H9 (cell line): Measurements from ENCODE around the gene PCDHA1. TPM values are rescaled to one million over a fixed set of nuclear protein-coding genes. Genes with fewer than 3 reads are reported as not detected.

ENCODE experiments used
- DNase-seq: peaks from one replicate; pipeline ENCODE4 v3.0.0-alpha.2; 2017
- H2AFZ ChIP-seq: one replicate; pipeline ENCODE4 v1.6.1; 2013; ENCODE audit warnings: mild to moderate bottlenecking, low read length, control low read depth, moderate library complexity
- H2AK5ac ChIP-seq: 2 replicates; pipeline ENCODE4 v1.6.1; 2013; ENCODE audit warnings: low read length, control low read depth, mixed read lengths; ENCODE audit not compliant: insufficient read length
- H2BK120ac ChIP-seq: one replicate; pipeline ENCODE4 v1.6.1; 2013; ENCODE audit warnings: low read depth, mild to moderate bottlenecking, low read length, control low read depth, inconsistent platforms; ENCODE audit not compliant: poor library complexity, severe bottlenecking
- H2BK12ac ChIP-seq: 2 replicates; pipeline ENCODE4 v1.6.1; 2013; ENCODE audit warnings: low read length, control low read depth, mixed read lengths, low read depth; ENCODE audit not compliant: insufficient read length
- H2BK15ac ChIP-seq: 2 replicates; pipeline ENCODE4 v1.6.1; 2013; ENCODE audit warnings: low read depth, low read length, control low read depth
- H2BK20ac ChIP-seq: one replicate; pipeline ENCODE4 v1.6.1; 2013; ENCODE audit warnings: low read depth, mild to moderate bottlenecking, low read length, control low read depth, inconsistent platforms; ENCODE audit not compliant: poor library complexity, severe bottlenecking
- H2BK5ac ChIP-seq: 2 replicates; pipeline ENCODE4 v1.6.1; 2013; ENCODE audit warnings: low read length, control low read depth, mixed read lengths; ENCODE audit not compliant: insufficient read length
- H3K14ac ChIP-seq: 2 replicates; pipeline ENCODE4 v1.6.1; 2013; ENCODE audit warnings: low read length, control low read depth; ENCODE audit not compliant: insufficient read depth
- H3K18ac ChIP-seq: 2 replicates; pipeline ENCODE4 v1.6.1; 2013; ENCODE audit warnings: low read depth, mild to moderate bottlenecking, mixed read lengths, low read length, control low read depth; ENCODE audit not compliant: insufficient read length
- H3K23ac ChIP-seq: 2 replicates; pipeline ENCODE4 v1.6.1; 2013; ENCODE audit warnings: low read length, control low read depth, mixed read lengths, low read depth; ENCODE audit not compliant: insufficient read length
- H3K23me2 ChIP-seq: 2 replicates; pipeline ENCODE4 v1.6.1; 2013; ENCODE audit warnings: low read depth, mild to moderate bottlenecking, mixed read lengths, low read length, control low read depth; ENCODE audit not compliant: insufficient read length, poor library complexity, severe bottlenecking
- H3K27ac ChIP-seq: 2 replicates; pipeline ENCODE4 v1.5.1; 2013; ENCODE audit warnings: low read length, control low read depth, mixed read lengths, low read depth; ENCODE audit not compliant: insufficient read length
- H3K27me3 ChIP-seq: 2 replicates; pipeline ENCODE4 v1.6.1; 2013; ENCODE audit warnings: low read length, control low read depth, inconsistent platforms; ENCODE audit not compliant: insufficient read depth
- H3K4ac ChIP-seq: 2 replicates; pipeline ENCODE4 v1.6.1; 2013; ENCODE audit warnings: low read depth, mild to moderate bottlenecking, control low read depth, inconsistent platforms, low read length, moderate library complexity
- H3K4me1 ChIP-seq: 2 replicates; pipeline ENCODE4 v1.6.1; 2013; ENCODE audit warnings: low read length, control low read depth, inconsistent platforms; ENCODE audit not compliant: insufficient read depth
- H3K4me2 ChIP-seq: 2 replicates; pipeline ENCODE4 v1.6.1; 2013; ENCODE audit warnings: low read length, control low read depth, mixed read lengths; ENCODE audit not compliant: insufficient read length, insufficient read depth
- H3K56ac ChIP-seq: 2 replicates; pipeline ENCODE4 v1.6.1; 2013; ENCODE audit warnings: low read depth, mild to moderate bottlenecking, mixed read lengths, low read length, control low read depth; ENCODE audit not compliant: insufficient read length
- H3K79me1 ChIP-seq: 2 replicates; pipeline ENCODE4 v1.6.1; 2013; ENCODE audit warnings: low read depth, mild to moderate bottlenecking, moderate library complexity, low read length, control low read depth, inconsistent platforms; ENCODE audit not compliant: insufficient read depth, poor library complexity, severe bottlenecking
- H3K79me2 ChIP-seq: 2 replicates; pipeline ENCODE4 v1.6.1; 2013; ENCODE audit warnings: low read length, control low read depth, inconsistent platforms; ENCODE audit not compliant: insufficient read depth
- H3K9ac ChIP-seq: 2 replicates; pipeline ENCODE4 v1.6.1; 2013; ENCODE audit warnings: low read length, control low read depth, mixed read lengths; ENCODE audit not compliant: insufficient read length; ENCODE audit errors: extremely low read depth
- H3K9me3 ChIP-seq: one replicate; pipeline ENCODE4 v1.6.1; 2013; ENCODE audit warnings: low read depth, low read length, inconsistent platforms; ENCODE audit not compliant: control insufficient read depth
- H3T11ph ChIP-seq: one replicate; pipeline ENCODE4 v1.6.1; 2013; ENCODE audit warnings: mild to moderate bottlenecking, low read length, control low read depth, inconsistent platforms
- H4K20me1 ChIP-seq: one replicate; pipeline ENCODE4 v1.6.1; 2013; ENCODE audit not compliant: control insufficient read depth, insufficient read length, insufficient read depth
- H4K5ac ChIP-seq: 2 replicates; pipeline ENCODE4 v1.6.1; 2013; ENCODE audit warnings: low read depth, mild to moderate bottlenecking, mixed read lengths, low read length, control low read depth; ENCODE audit not compliant: insufficient read length
- H4K8ac ChIP-seq: replicated peaks from 2 replicates; pipeline ENCODE4 v1.6.1; 2013; ENCODE audit warnings: low read length, control low read depth, mixed read lengths, low read depth; ENCODE audit not compliant: insufficient read length
- H4K91ac ChIP-seq: 2 replicates; pipeline ENCODE4 v1.6.1; 2013; ENCODE audit warnings: low read depth, mild to moderate bottlenecking, moderate library complexity, mixed read lengths, low read length, control low read depth; ENCODE audit not compliant: insufficient read length
- H3K27ac Mint-ChIP-seq, 3 experiments: 2 replicates in 2 of 3; 3 replicates in 1 of 3; pipeline ENCODE4 v1.8.0; 2020 to 2021; ENCODE audit warnings: mixed read lengths in 3 of 3, mild to moderate bottlenecking in 1 of 3, moderate library complexity in 1 of 3
- H3K27me3 Mint-ChIP-seq: 2 replicates; pipeline ENCODE4 v1.8.0; 2021; ENCODE audit warnings: low read depth, mild to moderate bottlenecking, moderate library complexity, mixed read lengths
- H3K36me3 Mint-ChIP-seq, 3 experiments: 2 replicates in 2 of 3; 3 replicates in 1 of 3; pipeline ENCODE4 v1.8.0; 2020 to 2021; ENCODE audit warnings: low read depth in 3 of 3, mixed read lengths in 3 of 3; ENCODE audit not compliant: insufficient read depth in 1 of 3
- H3K4me1 Mint-ChIP-seq, 2 experiments: 2 replicates each; pipeline ENCODE4 v1.8.0; 2020; ENCODE audit warnings: mixed read lengths in 2 of 2
- H3K4me3 Mint-ChIP-seq, 2 experiments: 2 replicates in 1 of 2; 3 replicates in 1 of 2; pipeline ENCODE4 v1.8.0; 2020 to 2021; ENCODE audit warnings: mild to moderate bottlenecking in 2 of 2, mixed read lengths in 2 of 2, moderate library complexity in 1 of 2
- H3K9me3 Mint-ChIP-seq, 2 experiments: 2 replicates in 1 of 2; 3 replicates in 1 of 2; pipeline ENCODE4 v1.8.0; 2020; ENCODE audit warnings: mild to moderate bottlenecking in 2 of 2, mixed read lengths in 2 of 2, moderate library complexity in 1 of 2
- WGBS: extraction: QIAGEN DNeasy Blood & Tissue Kit; methylation state at CpG from one replicate; pipeline ENCODE4 v1.1.7; 2013; ENCODE audit warnings: missing lambda C conversion rate, low lambda C conversion rate, mixed read lengths; ENCODE audit not compliant: insufficient read length; ENCODE audit errors: extremely low coverage; 5-methylcytosine and 5-hydroxymethylcytosine counted together
- total RNA-seq: library from RNA; stranded (reverse); gene quantifications from 2 replicates; pipeline ENCODE4 v1.2.1, GENCODE V29; 2021
- TF ChIP-seq, protein P1 (sequence below): fragments of 200-600 bp; sonication (generic); conservative IDR thresholded peaks from 3 replicates; pipeline ENCODE4 v1.8.0; 2021; ENCODE audit warnings: antibody characterized with exemption, mild to moderate bottlenecking

PCDHA1 gene
- total RNA-seq, 1 experiment from 2014 or later, result 0.61 TPM

- H3K4me1 ChIP-seq, result no peaks in the 10 kb centered on the region
- H3K27ac ChIP-seq, result no peak within 1 kb of the TSS
- H2AFZ ChIP-seq, result no peak within 1 kb of the TSS
- DNase-seq, result peak; percentile 66
- Mint-ChIP-seq H3K36me3 (peaks cover 4 to 18% (median 8%) of the 10 kb centered on the region in 3 experiments; a peak in 5 of 7 replicates), H3K4me3 (peak within 1 kb of the TSS in 1 of 2 experiments; percentile 17; a peak in 1 of 5 replicates), H3K27me3 (no peaks in the 10 kb centered on the region; the same call in 1 of the 2 replicates), H3K27ac (no peak within 1 kb of the TSS), H3K4me1 (0 out of 4 replicates have a peak, but pooled peaks cover 0 to 2% of the 10 kb centered on the region in 2 experiments), H3K9me3 (peaks cover 2 to 5% of the 10 kb centered on the region in 2 experiments; a peak in 3 of 5 replicates)
- no peak within 1 kb of the TSS for H3K23ac ChIP-seq
- no peak within 1 kb of the TSS for H3K56ac ChIP-seq
- H2BK20ac ChIP-seq, result no peak within 1 kb of the TSS
- H2BK120ac ChIP-seq, result no peak within 1 kb of the TSS
- no peak within 1 kb of the TSS for H2BK12ac ChIP-seq
- no peaks in the 10 kb centered on the region for H3K79me2 ChIP-seq
- no peak within 1 kb of the TSS for H3K9ac ChIP-seq
- H3K27me3 ChIP-seq, result no peaks in the 10 kb centered on the region
- H3K14ac ChIP-seq, result no peak within 1 kb of the TSS
- no peak within 1 kb of the TSS for H2AK5ac ChIP-seq
- H4K5ac ChIP-seq, result no peak within 1 kb of the TSS
- no peaks in the 10 kb centered on the region for H3K9me3 ChIP-seq
- H3K4me2 ChIP-seq, result no peak within 1 kb of the TSS
- no peaks in the 10 kb centered on the region for H4K20me1 ChIP-seq
- no peak within 1 kb of the TSS for H3K18ac ChIP-seq
- H3T11ph ChIP-seq, result no peak within 1 kb of the TSS
- H3K23me2 ChIP-seq, result no peaks in the 10 kb centered on the region
- H2BK5ac ChIP-seq, result no peak within 1 kb of the TSS
- no peak within 1 kb of the TSS for H4K91ac ChIP-seq
- H3K4ac ChIP-seq, result no peak within 1 kb of the TSS
- WGBS, result no CpG with 5 or more reads among the region's 47 CpGs
- H2BK15ac ChIP-seq, result no peak within 1 kb of the TSS
- no peak within 1 kb of the TSS for H4K8ac ChIP-seq
- TF ChIP-seq, protein P1, sequence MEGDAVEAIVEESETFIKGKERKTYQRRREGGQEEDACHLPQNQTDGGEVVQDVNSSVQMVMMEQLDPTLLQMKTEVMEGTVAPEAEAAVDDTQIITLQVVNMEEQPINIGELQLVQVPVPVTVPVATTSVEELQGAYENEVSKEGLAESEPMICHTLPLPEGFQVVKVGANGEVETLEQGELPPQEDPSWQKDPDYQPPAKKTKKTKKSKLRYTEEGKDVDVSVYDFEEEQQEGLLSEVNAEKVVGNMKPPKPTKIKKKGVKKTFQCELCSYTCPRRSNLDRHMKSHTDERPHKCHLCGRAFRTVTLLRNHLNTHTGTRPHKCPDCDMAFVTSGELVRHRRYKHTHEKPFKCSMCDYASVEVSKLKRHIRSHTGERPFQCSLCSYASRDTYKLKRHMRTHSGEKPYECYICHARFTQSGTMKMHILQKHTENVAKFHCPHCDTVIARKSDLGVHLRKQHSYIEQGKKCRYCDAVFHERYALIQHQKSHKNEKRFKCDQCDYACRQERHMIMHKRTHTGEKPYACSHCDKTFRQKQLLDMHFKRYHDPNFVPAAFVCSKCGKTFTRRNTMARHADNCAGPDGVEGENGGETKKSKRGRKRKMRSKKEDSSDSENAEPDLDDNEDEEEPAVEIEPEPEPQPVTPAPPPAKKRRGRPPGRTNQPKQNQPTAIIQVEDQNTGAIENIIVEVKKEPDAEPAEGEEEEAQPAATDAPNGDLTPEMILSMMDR, result peak; percentile 68
- H3K79me1 ChIP-seq, result no peaks in the 10 kb centered on the region
Observed at GRCh38 chr5:140840978-140841962, 55.3 kb downstream of the PCDHA1 start, which contains the start of gene PCDHA8. TSS of gene PCDHA8 (plus strand) at chr5:140841187. CDS start at chr5:140841322, 135 bp downstream.
